Inflammatory macrophage treated with lipopolysaccharide for 4 hours (primary cell): ENCODE results near the gene HSPB9.

Source experiments
- DNase-seq: peaks from one replicate; pipeline ENCODE4 v3.0.0-alpha.2; 2020

HSPB9 gene

GRCh38 chr17:42122371-42123303 is at the start of gene HSPB9:
HSPB9 (plus strand) TSS chr17:42122804; CDS start chr17:42122851, 47 bp downstream.
- DNase-seq, result no peak

- no peak for DNase-seq
Measured at GRCh38 chr17:42075789-42076188, 46.8 kb upstream of the HSPB9 start.

GRCh38 chr17:42076797-42077559 is 45.6 kb upstream of the HSPB9 start:
- no peak for DNase-seq

GRCh38 chr17:42077755-42078154 is 44.8 kb upstream of the HSPB9 start:
- no peak for DNase-seq

GRCh38 chr17:42078396-42079043 is 44.1 kb upstream of the HSPB9 start:
- DNase-seq, result no peak

- DNase-seq, result no peak
Measured at GRCh38 chr17:42079541-42079940, 43.1 kb upstream of the HSPB9 start.

GRCh38 chr17:42081516-42082129 is 41.0 kb upstream of the HSPB9 start:
- DNase-seq, result no peak

- no peak for DNase-seq
Measured at GRCh38 chr17:42087042-42087701, 35.4 kb upstream of the HSPB9 start.

GRCh38 chr17:42087736-42088705 is 34.6 kb upstream of the HSPB9 start:
- DNase-seq, result no peak

GRCh38 chr17:42088736-42089135 is 33.9 kb upstream of the HSPB9 start:
- DNase-seq, result no peak

GRCh38 chr17:42090964-42091790 is 31.4 kb upstream of the HSPB9 start:
- DNase-seq, result no peak

- no peak for DNase-seq
Measured at GRCh38 chr17:42092939-42093338, 29.7 kb upstream of the HSPB9 start.

GRCh38 chr17:42094375-42095069 is 28.1 kb upstream of the HSPB9 start:
- no peak for DNase-seq

- DNase-seq, result no peak
Measured at GRCh38 chr17:42096360-42097111, 26.1 kb upstream of the HSPB9 start.

GRCh38 chr17:42097691-42098631 is 24.6 kb upstream of the HSPB9 start, which contains the start of gene ZNF385C:
ZNF385C (minus strand) TSS chr17:42098473; CDS start chr17:42063056, 35,417 bp downstream.
- DNase-seq, result no peak

GRCh38 chr17:42098730-42099399 is 23.7 kb upstream of the HSPB9 start:
- no peak for DNase-seq
